ENCODE results near the gene OPTC.
A peak's percentile ranks its signal among the peaks of the same experiment; 100 is the strongest.

Gene OPTC

GRCh38 chr1:203534526-203534925 lies 40.6 kb downstream of the OPTC start:
- DNase-seq, result no peak

GRCh38 chr1:203536575-203536974 lies 42.6 kb downstream of the OPTC start:
- no peak for DNase-seq

DNA sequence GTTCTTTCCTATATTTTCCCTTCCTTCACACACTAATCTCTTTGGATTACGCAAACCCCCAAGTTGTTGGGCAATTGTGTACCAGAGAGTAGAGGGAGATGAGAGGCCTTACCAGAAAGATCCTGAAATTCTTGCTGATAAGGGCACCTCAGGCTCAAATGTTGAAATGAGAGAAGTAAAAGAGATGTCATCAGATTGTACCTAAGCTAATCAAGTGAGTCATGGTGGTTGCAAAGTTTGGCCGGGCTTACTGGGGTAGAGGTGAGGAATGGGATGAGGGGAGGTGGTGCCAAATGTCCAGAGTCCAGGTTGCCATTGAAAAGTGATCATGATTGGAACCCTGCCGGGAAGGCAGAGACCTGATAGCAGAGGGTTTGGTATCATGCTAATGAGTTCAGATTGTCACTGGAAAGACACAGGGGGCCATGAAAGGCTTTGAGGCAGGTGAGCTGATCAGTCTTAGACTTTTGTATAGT lies 43.1 kb downstream of the OPTC start:
- no peak for DNase-seq

GRCh38 chr1:203537806-203538464 lies 44.0 kb downstream of the OPTC start:
- no peak for DNase-seq

GRCh38 chr1:203538726-203539125 lies 44.8 kb downstream of the OPTC start:
- DNase-seq, result no peak

GRCh38 chr1:203539831-203540546 lies 46.0 kb downstream of the OPTC start:
- DNase-seq, result no peak

DNA sequence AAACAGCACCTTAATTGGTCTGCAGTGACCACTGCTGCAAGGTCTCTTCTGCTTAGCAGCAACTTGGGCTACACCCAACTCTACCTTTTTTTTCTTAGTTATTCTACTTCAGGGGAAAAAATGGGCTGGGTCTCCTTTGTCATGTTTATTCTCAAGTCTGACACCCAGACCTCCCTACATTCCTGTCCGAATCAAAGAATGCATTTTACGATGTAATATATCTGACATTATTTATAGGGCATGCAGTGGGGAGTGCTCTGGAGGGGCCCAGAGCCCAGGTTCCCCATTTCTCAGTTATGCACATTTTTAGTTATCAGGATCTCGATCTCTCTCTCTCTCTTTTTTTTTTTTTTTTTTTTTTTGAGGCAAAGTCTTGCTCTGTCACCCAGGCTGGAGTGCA lies 50.5 kb downstream of the OPTC start:
- DNase-seq, result no peak

GRCh38 chr1:203544978-203545816 lies 51.2 kb downstream of the OPTC start:
- peak in 4 of 56 donors; percentile 19 to 36 (median 34) for DNase-seq

DNA sequence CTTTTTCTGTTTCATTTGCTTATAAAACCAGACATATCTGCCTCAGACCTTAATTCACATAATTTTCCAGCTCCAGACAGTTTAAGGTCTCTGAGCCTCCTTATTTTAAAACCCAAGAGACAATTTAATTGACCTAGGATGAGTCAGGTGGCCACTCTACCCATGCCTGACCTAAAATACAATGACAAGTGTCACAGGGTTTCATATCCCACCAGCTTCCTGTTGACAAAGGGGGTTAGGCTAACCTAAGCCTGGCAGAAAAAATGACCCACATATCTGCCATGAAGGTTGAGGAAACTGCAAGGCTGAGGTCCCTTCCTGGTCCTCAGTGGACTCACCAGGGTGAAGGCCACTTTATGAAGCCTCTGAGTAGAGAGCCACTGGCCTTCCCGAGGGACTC lies 52.3 kb downstream of the OPTC start:
- no peak for DNase-seq

- no peak for DNase-seq
Observed at GRCh38 chr1:203547147-203547546, 53.2 kb downstream of the OPTC start.

GRCh38 chr1:203547771-203548421 lies 53.9 kb downstream of the OPTC start:
- no peak for DNase-seq

- DNase-seq, result no peak
Observed at GRCh38 chr1:203548892-203549291, 54.9 kb downstream of the OPTC start.

- DNase-seq, result no peak
Observed at GRCh38 chr1:203549309-203549708, 55.4 kb downstream of the OPTC start.

DNA sequence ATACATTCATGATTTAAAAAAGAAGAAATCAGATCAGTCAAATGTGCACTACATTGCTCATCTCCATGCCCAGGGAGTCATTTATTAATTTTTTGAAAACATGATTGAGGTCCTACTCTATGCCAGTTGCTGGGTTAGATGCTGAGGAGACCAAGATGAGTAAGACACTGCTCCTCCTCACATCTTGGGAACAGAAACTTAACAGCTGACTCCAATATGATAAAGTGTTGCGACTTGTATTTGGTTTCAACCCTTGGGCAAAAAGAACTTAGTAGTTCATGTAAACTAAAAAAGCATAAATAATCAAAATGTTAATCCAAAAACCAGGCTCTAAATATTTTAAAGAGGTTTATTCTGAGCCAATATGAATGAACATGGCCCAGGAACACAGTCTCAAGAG lies 56.9 kb downstream of the OPTC start:
- DNase-seq, result no peak

DNA sequence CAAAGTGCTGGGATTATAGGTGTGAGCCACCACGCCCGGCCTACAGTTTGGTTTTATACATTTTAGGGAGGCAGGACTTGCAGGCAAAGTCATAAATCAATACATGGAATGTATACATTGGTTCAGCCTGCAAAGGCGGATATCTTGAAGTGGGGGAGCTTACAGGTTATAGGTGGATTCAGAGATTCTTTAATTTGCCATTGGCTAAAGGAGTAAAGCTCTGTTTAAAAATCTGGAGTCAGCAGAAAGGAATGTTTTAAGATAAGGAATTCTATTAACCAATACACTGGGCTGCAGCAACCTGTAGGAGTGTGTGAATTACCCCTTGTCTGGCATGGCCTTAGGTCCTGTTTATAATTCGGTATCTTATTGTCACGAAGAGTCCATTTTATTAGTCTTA lies 57.6 kb downstream of the OPTC start:
- DNase-seq, result no peak

DNA sequence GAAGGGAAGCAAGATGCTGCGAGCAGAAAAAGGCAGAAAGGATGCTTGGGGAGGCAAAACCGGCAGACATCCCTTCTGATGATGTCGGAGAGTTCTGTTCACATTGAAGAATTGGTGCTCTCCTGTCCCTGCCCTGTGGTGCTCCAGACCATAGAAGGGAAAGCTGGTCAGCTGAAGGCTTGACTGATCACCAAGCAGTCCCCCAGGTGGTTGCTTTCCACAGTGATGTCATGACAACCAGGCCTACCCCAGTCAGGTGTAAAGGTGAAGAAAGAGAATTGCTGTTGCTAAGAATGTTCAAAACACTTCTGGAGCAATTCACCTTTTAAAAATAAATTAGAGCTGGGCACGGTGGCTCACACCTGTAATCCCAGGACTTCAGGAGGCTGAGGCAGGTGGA lies 59.5 kb downstream of the OPTC start:
- no peak for DNase-seq

- no peak for DNase-seq
Observed at GRCh38 chr1:203554071-203554470, 60.1 kb downstream of the OPTC start.

DNA sequence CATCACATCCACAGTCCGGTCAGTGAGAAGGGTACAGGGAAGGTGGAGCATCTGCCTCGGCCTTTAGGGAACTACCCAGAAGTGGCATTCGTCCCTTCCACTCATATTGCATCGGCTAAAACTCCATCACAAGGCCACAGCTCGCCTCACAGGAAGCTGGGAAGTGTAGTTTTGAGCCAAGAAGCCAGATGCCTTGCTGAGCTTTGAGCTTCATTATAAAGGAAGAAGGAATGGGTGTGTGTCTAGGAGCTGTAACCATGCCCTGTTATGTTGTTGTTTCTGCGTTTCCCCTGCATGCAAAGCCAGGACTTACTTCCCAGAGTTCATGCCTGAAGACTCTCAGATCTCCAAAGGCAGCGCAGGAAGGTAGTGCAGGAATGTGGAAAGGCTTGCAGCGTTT lies 61.1 kb downstream of the OPTC start:
- no peak for DNase-seq

DNA sequence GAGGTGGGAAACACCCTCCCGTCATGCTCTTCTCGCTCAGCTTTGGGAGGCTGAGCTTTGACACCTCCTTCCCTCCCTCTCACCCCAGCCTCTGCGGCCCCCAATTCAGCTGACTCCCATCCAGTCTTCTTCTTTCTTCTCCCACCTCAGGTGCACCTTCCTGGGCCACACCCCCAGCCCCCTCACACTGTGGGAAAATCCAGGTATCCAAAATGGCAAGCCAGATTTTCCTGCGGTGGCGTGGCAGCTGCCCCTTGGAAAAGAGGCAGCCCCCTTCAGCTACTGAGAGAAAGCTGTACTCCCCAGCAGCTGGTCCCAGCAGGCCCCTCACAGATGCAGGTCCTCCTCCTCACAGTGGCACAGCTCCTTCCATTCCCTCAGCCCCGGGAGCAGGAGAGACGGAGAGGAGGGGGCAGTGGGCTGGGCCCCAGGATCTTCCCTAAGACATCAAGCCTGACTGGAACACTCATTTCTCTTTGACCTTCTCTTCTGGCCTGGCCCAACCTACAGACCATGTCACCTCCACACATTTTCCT lies 61.6 kb downstream of the OPTC start:
- DNase-seq, result no peak

DNA sequence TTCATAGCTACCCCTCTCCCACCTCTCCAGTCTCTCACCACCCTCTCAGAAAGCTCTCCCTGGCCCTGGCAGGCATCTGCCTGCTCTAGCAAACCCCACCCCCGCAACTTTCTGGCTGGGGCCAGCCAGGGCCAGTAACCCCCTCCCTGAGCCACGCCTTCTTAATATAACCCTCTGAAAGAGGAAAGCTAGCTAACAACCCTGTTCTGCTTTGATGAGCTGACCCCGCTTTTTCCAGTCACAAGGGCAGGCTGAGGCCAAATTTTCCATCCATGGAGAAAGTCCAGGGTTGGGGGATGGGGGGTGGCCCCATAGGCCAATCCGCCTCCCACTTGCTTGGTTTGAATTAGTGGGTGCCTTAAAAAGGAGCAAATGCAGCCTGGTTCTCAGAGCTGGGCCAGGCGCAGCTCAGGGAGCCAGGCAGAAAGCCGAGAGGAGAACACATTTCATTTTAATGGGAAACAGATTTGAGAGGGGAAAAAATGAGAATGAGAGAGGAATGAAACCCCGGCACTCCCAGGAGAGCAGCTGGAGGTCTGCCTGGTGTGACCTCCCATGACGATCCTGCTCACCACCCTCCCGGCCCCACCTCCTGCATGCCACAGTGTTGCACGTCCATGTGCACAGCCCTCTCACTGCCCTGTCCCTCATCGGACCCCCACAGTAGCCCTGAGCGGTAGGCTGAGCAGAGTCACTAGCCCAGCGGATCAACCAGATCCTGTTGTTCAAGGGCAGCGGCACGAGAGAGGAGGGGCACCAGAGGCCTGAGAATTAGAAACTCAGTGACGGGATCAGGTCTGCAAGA lies 62.3 kb downstream of the OPTC start:
- DNase-seq, result peak in 6 of 56 donors; percentile 7 to 40 (median 18)

Measured in amygdala (tissue), 56 donors.